Measurements from ENCODE around the gene SEMA5A.

DNA sequence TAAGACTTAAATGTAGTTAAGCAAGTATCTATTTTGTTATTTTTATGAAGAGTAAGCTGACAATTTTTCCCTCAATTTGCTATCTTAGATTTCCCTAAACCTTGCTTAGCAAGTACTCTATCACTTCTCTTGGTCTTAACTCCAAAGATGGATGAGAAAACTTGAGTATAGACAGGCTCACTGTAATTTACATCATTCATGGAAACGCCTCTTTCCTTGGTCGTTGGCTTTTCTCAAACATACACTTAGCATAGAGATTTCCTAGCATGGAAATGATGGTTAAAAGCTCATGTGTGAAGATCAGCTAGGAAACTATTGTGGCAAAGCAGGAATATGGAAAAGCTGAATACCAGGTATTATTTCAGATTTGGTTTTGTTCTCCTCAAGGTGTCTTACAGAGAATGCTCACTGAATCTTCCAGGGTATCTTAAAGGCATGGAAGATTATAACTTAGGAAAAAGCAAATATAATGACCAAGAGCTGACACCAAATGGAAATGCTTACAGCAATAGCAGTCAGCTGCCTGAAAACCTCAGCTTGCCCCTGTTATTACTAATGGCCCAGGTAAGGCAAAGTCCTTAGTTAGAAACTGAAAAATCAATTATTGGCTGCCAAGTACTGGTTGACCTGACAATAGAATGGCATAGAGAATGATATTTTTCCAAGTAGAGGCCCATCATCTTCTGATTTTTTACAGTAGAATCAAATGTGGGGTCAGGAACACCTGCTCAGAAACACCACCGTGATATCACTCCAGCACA, 84.8 kb downstream of the SEMA5A start:
- TF ChIP-seq, protein P1, sequence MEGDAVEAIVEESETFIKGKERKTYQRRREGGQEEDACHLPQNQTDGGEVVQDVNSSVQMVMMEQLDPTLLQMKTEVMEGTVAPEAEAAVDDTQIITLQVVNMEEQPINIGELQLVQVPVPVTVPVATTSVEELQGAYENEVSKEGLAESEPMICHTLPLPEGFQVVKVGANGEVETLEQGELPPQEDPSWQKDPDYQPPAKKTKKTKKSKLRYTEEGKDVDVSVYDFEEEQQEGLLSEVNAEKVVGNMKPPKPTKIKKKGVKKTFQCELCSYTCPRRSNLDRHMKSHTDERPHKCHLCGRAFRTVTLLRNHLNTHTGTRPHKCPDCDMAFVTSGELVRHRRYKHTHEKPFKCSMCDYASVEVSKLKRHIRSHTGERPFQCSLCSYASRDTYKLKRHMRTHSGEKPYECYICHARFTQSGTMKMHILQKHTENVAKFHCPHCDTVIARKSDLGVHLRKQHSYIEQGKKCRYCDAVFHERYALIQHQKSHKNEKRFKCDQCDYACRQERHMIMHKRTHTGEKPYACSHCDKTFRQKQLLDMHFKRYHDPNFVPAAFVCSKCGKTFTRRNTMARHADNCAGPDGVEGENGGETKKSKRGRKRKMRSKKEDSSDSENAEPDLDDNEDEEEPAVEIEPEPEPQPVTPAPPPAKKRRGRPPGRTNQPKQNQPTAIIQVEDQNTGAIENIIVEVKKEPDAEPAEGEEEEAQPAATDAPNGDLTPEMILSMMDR (IDR thresholded peaks at IDR 0.05), result no peak
- TF ChIP-seq SIN3A (IDR thresholded peaks at IDR 0.05; ENCODE audit: borderline replicate concordance, insufficient read depth, low read depth, low read length) (no peak), POLR2AphosphoS5 (IDR thresholded peaks at IDR 0.05; ENCODE audit: low read depth, low read length) (no peak), TCF7L2 (IDR thresholded peaks at IDR 0.05; ENCODE audit: low read depth, low read length) (no peak)
- TF ChIP-seq, protein P2, sequence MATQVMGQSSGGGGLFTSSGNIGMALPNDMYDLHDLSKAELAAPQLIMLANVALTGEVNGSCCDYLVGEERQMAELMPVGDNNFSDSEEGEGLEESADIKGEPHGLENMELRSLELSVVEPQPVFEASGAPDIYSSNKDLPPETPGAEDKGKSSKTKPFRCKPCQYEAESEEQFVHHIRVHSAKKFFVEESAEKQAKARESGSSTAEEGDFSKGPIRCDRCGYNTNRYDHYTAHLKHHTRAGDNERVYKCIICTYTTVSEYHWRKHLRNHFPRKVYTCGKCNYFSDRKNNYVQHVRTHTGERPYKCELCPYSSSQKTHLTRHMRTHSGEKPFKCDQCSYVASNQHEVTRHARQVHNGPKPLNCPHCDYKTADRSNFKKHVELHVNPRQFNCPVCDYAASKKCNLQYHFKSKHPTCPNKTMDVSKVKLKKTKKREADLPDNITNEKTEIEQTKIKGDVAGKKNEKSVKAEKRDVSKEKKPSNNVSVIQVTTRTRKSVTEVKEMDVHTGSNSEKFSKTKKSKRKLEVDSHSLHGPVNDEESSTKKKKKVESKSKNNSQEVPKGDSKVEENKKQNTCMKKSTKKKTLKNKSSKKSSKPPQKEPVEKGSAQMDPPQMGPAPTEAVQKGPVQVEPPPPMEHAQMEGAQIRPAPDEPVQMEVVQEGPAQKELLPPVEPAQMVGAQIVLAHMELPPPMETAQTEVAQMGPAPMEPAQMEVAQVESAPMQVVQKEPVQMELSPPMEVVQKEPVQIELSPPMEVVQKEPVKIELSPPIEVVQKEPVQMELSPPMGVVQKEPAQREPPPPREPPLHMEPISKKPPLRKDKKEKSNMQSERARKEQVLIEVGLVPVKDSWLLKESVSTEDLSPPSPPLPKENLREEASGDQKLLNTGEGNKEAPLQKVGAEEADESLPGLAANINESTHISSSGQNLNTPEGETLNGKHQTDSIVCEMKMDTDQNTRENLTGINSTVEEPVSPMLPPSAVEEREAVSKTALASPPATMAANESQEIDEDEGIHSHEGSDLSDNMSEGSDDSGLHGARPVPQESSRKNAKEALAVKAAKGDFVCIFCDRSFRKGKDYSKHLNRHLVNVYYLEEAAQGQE (IDR thresholded peaks at IDR 0.05; ENCODE audit: insufficient read depth in 1 of 2, low read depth in 2 of 2, low read length in 1 of 2), result no peak
